Activated CD8-positive, alpha-beta memory T cell treated with anti-CD3 and anti-CD28 coated beads for 48 hours (primary cell): ENCODE measurements around the gene PRCD.
A peak's percentile ranks its signal among the peaks of the same experiment; 100 is the strongest.
"Not testable (repeated sequence)": the region's sequence is repeated elsewhere in the genome, so short reads cannot be mapped to it uniquely, and the experiment has no call there.

ENCODE experiments used
- DNase-seq, 3 experiments: peaks; one replicate each; pipeline ENCODE4 v3.0.0-alpha.2; 2020; ENCODE audit warnings: low read depth in 2 of 3, low spot score in 2 of 3

Gene PRCD

GRCh38 chr17:76554131-76554530 is 14.3 kb downstream of the PRCD start:
- no peak for DNase-seq

- no peak for DNase-seq
These were observed 17.0 kb downstream of the PRCD start for GRCh38 chr17:76556765-76557367.

- DNase-seq, result peak; percentile 82 to 90 (median 89)
These were observed 17.7 kb downstream of the PRCD start for GRCh38 chr17:76557368-76558197.

GRCh38 chr17:76558198-76559095 is 18.6 kb downstream of the PRCD start:
- DNase-seq, result no peak

GRCh38 chr17:76559460-76559859 is 19.6 kb downstream of the PRCD start:
- not testable (repeated sequence) for DNase-seq

GRCh38 chr17:76560036-76560876 is 20.4 kb downstream of the PRCD start:
- no peak for DNase-seq

- DNase-seq, result no peak
These were observed 21.0 kb downstream of the PRCD start for GRCh38 chr17:76560877-76561221.

- no peak for DNase-seq
These were observed 21.5 kb downstream of the PRCD start for GRCh38 chr17:76561332-76561731.

GRCh38 chr17:76561799-76562268 is 22.0 kb downstream of the PRCD start:
- no peak for DNase-seq

GRCh38 chr17:76562734-76563148 is 22.9 kb downstream of the PRCD start:
- DNase-seq, result no peak

- not testable (repeated sequence) for DNase-seq
These were observed 23.5 kb downstream of the PRCD start for GRCh38 chr17:76563359-76563758.

- DNase-seq, result not testable (repeated sequence)
These were observed 25.3 kb downstream of the PRCD start for GRCh38 chr17:76564991-76565727.

GRCh38 chr17:76565728-76566612 is 26.1 kb downstream of the PRCD start:
- DNase-seq, result no peak

- no peak for DNase-seq
These were observed 26.7 kb downstream of the PRCD start for GRCh38 chr17:76566613-76566943.

- DNase-seq, result no peak
These were observed 27.2 kb downstream of the PRCD start for GRCh38 chr17:76566988-76567431.

GRCh38 chr17:76567634-76568432 is 28.0 kb downstream of the PRCD start:
- no peak for DNase-seq

GRCh38 chr17:76568811-76569221 is 29.0 kb downstream of the PRCD start:
- no peak for DNase-seq

GRCh38 chr17:76569607-76570279 is 29.9 kb downstream of the PRCD start:
- DNase-seq, result no peak
